HepG2 (cell line): ENCODE results near the gene MRPL20. TPM values are rescaled to one million over a fixed set of nuclear protein-coding genes. Genes with fewer than 3 reads are reported as not detected.
A peak's percentile ranks its signal among the peaks of the same experiment; 100 is the strongest.

ENCODE experiments used
- ADNP ChIP-seq: sonication (generic); formaldehyde crosslinking; IDR thresholded peaks from 2 replicates; pipeline ENCODE4 v1.4.0; 2020; ENCODE audit warnings: missing genetic modification reagents
- GATA4 ChIP-seq: sonication (generic); IDR thresholded peaks from 2 replicates; pipeline ENCODE4 v1.6.1; 2016; ENCODE audit warnings: antibody characterized with exemption, low read depth, borderline replicate concordance
- KDM3A ChIP-seq: IDR thresholded peaks from 2 replicates; pipeline ENCODE4 v1.6.1; 2018; ENCODE audit warnings: low read depth, missing compliant biosample characterization
- MEF2D ChIP-seq: sonication (generic); formaldehyde crosslinking; IDR thresholded peaks from 2 replicates; pipeline ENCODE4 v1.5.1; 2020; ENCODE audit warnings: mild to moderate bottlenecking, missing genetic modification reagents
- NCOR1 ChIP-seq: fragments of 200-600 bp; sonication (generic); IDR thresholded peaks from 2 replicates; pipeline ENCODE4 v1.7.0; 2017; ENCODE audit warnings: antibody characterized with exemption, low read length, borderline replicate concordance
- PHB2 ChIP-seq: fragments of 450-650 bp; IDR thresholded peaks from 2 replicates; pipeline ENCODE4 v1.6.1; 2018; ENCODE audit not compliant: partially characterized antibody
- RCOR2 ChIP-seq: IDR thresholded peaks from 2 replicates; pipeline ENCODE4 v1.6.1; 2016; ENCODE audit warnings: missing biosample characterization, missing genetic modification reagents
- RFXANK ChIP-seq: IDR thresholded peaks from 2 replicates; pipeline ENCODE4 v1.6.1; 2016
- RORA ChIP-seq: sonication (generic); formaldehyde crosslinking; IDR thresholded peaks from 2 replicates; pipeline ENCODE4 v1.5.0; 2020; ENCODE audit warnings: mild to moderate bottlenecking, missing genetic modification reagents, moderate library complexity
- SIN3A ChIP-seq: IDR thresholded peaks from 2 replicates; pipeline ENCODE4 v1.6.1; 2011; ENCODE audit warnings: low read depth, mild to moderate bottlenecking, control low read depth, low read length, borderline replicate concordance
- SMYD3 ChIP-seq: sonication (generic); formaldehyde crosslinking; IDR thresholded peaks from 2 replicates; pipeline ENCODE4 v1.8.1; 2023; ENCODE audit warnings: mild to moderate bottlenecking, missing genetic modification reagents
- SP5 ChIP-seq: IDR thresholded peaks from 2 replicates; pipeline ENCODE4 v1.6.1; 2016; ENCODE audit warnings: low read depth, borderline replicate concordance
- SRSF9 ChIP-seq: fragments of 200-400 bp; formaldehyde crosslinking; IDR thresholded peaks from 2 replicates; pipeline ENCODE4 v1.6.1; 2018; ENCODE audit warnings: borderline replicate concordance, mild to moderate bottlenecking, low read depth, low read length; ENCODE audit not compliant: insufficient read depth, poor library complexity, severe bottlenecking
- TCF12 ChIP-seq, 2 experiments: fragments of 450-650 bp in 1 of 2; sonication (generic) in 1 of 2; formaldehyde crosslinking in 1 of 2; IDR thresholded peaks; 2 replicates each; pipeline versions ENCODE4 v1.6.1 to v1.8.0; 2017 to 2022; ENCODE audit warnings: antibody characterized with exemption in 1 of 2, mild to moderate bottlenecking in 1 of 2, missing genetic modification reagents in 1 of 2, moderate library complexity in 1 of 2
- TEAD2 ChIP-seq: sonication (generic); formaldehyde crosslinking; IDR thresholded peaks from 2 replicates; pipeline ENCODE4 v1.9.0; 2021; ENCODE audit warnings: missing genetic modification reagents
- THAP8 ChIP-seq: sonication (generic); formaldehyde crosslinking; IDR thresholded peaks from 2 replicates; pipeline ENCODE4 v1.5.1; 2020; ENCODE audit warnings: missing genetic modification reagents, mild to moderate bottlenecking, borderline replicate concordance
- ZNF274 ChIP-seq: sonication (generic); formaldehyde crosslinking; IDR thresholded peaks from 2 replicates; pipeline ENCODE4 v1.5.1; 2020; ENCODE audit warnings: mild to moderate bottlenecking, missing genetic modification reagents
- ZNF549 ChIP-seq: sonication (generic); formaldehyde crosslinking; IDR thresholded peaks from 2 replicates; pipeline ENCODE4 v1.5.0; 2020; ENCODE audit warnings: missing genetic modification reagents
- ZNF557 ChIP-seq: sonication (generic); formaldehyde crosslinking; IDR thresholded peaks from 2 replicates; pipeline ENCODE4 v1.4.0; 2020; ENCODE audit warnings: missing genetic modification reagents
- ZNF770 ChIP-seq: sonication (generic); formaldehyde crosslinking; IDR thresholded peaks from 2 replicates; pipeline ENCODE4 v1.5.0; 2020; ENCODE audit warnings: mild to moderate bottlenecking, missing genetic modification reagents
- polyA plus RNA-seq, 8 experiments: library from polyadenylated mRNA; depleted of rRNA in 3 of 8; stranded (reverse) in 7 of 8; unstranded in 1 of 8; fragments of >200 nt; fragmentation: Illumina TruSeq in 4 of 8; extraction: Trizol in 4 of 8; gene quantifications; 2 replicates each; pipeline versions ENCODE4 v1.2.1 to v1.2.3, GENCODE V29; 2011 to 2016; ENCODE audit warnings: low read depth in 4 of 8, missing spikeins in 1 of 8, mixed read lengths in 1 of 8; ENCODE audit not compliant: insufficient read depth in 1 of 8
- total RNA-seq, 5 experiments: library from RNA; depleted of rRNA; stranded (reverse); fragments of >200 nt; fragmentation: Illumina TruSeq; extraction: Trizol; gene quantifications; 2 replicates each; pipeline ENCODE4 v1.2.3, GENCODE V29; 2016; ENCODE audit warnings: low read depth in 1 of 5
- TF ChIP-seq, protein P1 (sequence below): sonication (generic); formaldehyde crosslinking; IDR thresholded peaks from 2 replicates; pipeline ENCODE4 v1.5.1; 2020; ENCODE audit warnings: mild to moderate bottlenecking, missing genetic modification reagents, borderline replicate concordance
- TF ChIP-seq, protein P2 (sequence below): sonication (generic); formaldehyde crosslinking; IDR thresholded peaks from 2 replicates; pipeline ENCODE4 v1.4.0; 2020; ENCODE audit warnings: missing genetic modification reagents

MRPL20 gene
- total and polyA plus RNA-seq, 2 of the 13 experiments (the other 11 are each of a cell fraction or from before 2014, with no cell fraction given), result 59.2 to 127 TPM

GRCh38 chr1:1429671-1430073 lies 22.6 kb upstream of the MRPL20 start (continued):
- TF ChIP-seq, protein P1, sequence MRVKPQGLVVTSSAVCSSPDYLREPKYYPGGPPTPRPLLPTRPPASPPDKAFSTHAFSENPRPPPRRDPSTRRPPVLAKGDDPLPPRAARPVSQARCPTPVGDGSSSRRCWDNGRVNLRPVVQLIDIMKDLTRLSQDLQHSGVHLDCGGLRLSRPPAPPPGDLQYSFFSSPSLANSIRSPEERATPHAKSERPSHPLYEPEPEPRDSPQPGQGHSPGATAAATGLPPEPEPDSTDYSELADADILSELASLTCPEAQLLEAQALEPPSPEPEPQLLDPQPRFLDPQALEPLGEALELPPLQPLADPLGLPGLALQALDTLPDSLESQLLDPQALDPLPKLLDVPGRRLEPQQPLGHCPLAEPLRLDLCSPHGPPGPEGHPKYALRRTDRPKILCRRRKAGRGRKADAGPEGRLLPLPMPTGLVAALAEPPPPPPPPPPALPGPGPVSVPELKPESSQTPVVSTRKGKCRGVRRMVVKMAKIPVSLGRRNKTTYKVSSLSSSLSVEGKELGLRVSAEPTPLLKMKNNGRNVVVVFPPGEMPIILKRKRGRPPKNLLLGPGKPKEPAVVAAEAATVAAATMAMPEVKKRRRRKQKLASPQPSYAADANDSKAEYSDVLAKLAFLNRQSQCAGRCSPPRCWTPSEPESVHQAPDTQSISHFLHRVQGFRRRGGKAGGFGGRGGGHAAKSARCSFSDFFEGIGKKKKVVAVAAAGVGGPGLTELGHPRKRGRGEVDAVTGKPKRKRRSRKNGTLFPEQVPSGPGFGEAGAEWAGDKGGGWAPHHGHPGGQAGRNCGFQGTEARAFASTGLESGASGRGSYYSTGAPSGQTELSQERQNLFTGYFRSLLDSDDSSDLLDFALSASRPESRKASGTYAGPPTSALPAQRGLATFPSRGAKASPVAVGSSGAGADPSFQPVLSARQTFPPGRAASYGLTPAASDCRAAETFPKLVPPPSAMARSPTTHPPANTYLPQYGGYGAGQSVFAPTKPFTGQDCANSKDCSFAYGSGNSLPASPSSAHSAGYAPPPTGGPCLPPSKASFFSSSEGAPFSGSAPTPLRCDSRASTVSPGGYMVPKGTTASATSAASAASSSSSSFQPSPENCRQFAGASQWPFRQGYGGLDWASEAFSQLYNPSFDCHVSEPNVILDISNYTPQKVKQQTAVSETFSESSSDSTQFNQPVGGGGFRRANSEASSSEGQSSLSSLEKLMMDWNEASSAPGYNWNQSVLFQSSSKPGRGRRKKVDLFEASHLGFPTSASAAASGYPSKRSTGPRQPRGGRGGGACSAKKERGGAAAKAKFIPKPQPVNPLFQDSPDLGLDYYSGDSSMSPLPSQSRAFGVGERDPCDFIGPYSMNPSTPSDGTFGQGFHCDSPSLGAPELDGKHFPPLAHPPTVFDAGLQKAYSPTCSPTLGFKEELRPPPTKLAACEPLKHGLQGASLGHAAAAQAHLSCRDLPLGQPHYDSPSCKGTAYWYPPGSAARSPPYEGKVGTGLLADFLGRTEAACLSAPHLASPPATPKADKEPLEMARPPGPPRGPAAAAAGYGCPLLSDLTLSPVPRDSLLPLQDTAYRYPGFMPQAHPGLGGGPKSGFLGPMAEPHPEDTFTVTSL (CRISPR knock-in tag), result no peak
- 0 out of 2 replicates have a peak, but pooled peaks have one; percentile 22 for TF ChIP-seq SP5 (CRISPR knock-in tag)
- no peak for TF ChIP-seq TCF12 (IDR thresholded peaks at IDR 0.05)
- no peak for TF ChIP-seq TCF12 (CRISPR knock-in tag; IDR thresholded peaks at IDR 0.05)
- TF ChIP-seq THAP8 (CRISPR knock-in tag), result no peak
- TF ChIP-seq RORA, result no peak
- TF ChIP-seq, protein P2, sequence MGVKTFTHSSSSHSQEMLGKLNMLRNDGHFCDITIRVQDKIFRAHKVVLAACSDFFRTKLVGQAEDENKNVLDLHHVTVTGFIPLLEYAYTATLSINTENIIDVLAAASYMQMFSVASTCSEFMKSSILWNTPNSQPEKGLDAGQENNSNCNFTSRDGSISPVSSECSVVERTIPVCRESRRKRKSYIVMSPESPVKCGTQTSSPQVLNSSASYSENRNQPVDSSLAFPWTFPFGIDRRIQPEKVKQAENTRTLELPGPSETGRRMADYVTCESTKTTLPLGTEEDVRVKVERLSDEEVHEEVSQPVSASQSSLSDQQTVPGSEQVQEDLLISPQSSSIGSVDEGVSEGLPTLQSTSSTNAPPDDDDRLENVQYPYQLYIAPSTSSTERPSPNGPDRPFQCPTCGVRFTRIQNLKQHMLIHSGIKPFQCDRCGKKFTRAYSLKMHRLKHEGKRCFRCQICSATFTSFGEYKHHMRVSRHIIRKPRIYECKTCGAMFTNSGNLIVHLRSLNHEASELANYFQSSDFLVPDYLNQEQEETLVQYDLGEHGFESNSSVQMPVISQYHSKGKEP (CRISPR knock-in tag), result no peak
- peak; percentile 100 for TF ChIP-seq ZNF770
- no peak for TF ChIP-seq TEAD2 (CRISPR knock-in tag)
- TF ChIP-seq SMYD3 (CRISPR knock-in tag), result no peak
- no peak for TF ChIP-seq RFXANK (CRISPR knock-in tag)
- no peak for TF ChIP-seq KDM3A (CRISPR knock-in tag)
- TF ChIP-seq SIN3A, result peak; percentile 15; the same call in 1 of the 2 replicates
- TF ChIP-seq RCOR2 (CRISPR knock-in tag), result peak; percentile 92
- TF ChIP-seq ZNF274 (CRISPR knock-in tag), result 0 out of 2 replicates have a peak, but pooled peaks have one; percentile 1
- no peak for TF ChIP-seq PHB2
- no peak for TF ChIP-seq NCOR1
- TF ChIP-seq ZNF557 (CRISPR knock-in tag), result no peak
- TF ChIP-seq GATA4, result no peak
- TF ChIP-seq SRSF9, result no peak
- peak; percentile 87; the same call in 1 of the 2 replicates for TF ChIP-seq ADNP (CRISPR knock-in tag)
- TF ChIP-seq ZNF549 (CRISPR knock-in tag), result no peak
- TF ChIP-seq MEF2D, result no peak
